K562 (cell line): ENCODE results near the gene CNOT1. TPM values are rescaled to one million over a fixed set of nuclear protein-coding genes. Genes with fewer than 3 reads are reported as not detected.

ENCODE experiments used
- CHD1 ChIP-seq: fragments of 200-600 bp; sonication (generic); IDR thresholded peaks from one replicate; pipeline ENCODE4 v1.6.1; 2012; ENCODE audit warnings: mild to moderate bottlenecking, moderate library complexity, low read length, inconsistent platforms
- EP300 ChIP-seq: IDR thresholded peaks from 2 replicates; pipeline ENCODE4 v1.6.1; 2012; ENCODE audit warnings: low read length, improper control_type of control experiment
- HMG20B ChIP-seq: fragments of 250-450 bp; sonication (Bioruptor Pico); IDR thresholded peaks from 2 replicates; pipeline ENCODE4 v1.5.0; 2021; ENCODE audit warnings: mild to moderate bottlenecking
- ID3 ChIP-seq, 2 experiments: fragments of 250-450 bp in 1 of 2; fragments of 450-650 bp in 1 of 2; sonication (Bioruptor Pico) in 1 of 2; IDR thresholded peaks; 2 replicates each; pipeline versions ENCODE4 v1.6.1 to v1.8.0; 2016 to 2021; ENCODE audit warnings: mild to moderate bottlenecking in 2 of 2, moderate library complexity in 2 of 2, missing compliant biosample characterization in 1 of 2, missing genetic modification characterization in 1 of 2
- IRF1 ChIP-seq: sonication (generic); formaldehyde crosslinking; IDR thresholded peaks from 2 replicates; pipeline ENCODE4 v1.8.0; 2022; ENCODE audit warnings: missing genetic modification reagents, mild to moderate bottlenecking, borderline replicate concordance
- KHSRP ChIP-seq: fragments of 450-650 bp; IDR thresholded peaks from 2 replicates; pipeline ENCODE4 v1.6.1; 2017
- MEIS2 ChIP-seq: fragments of 450-650 bp; IDR thresholded peaks from 2 replicates; pipeline ENCODE4 v1.6.1; 2014; ENCODE audit warnings: mild to moderate bottlenecking; ENCODE audit not compliant: partially characterized antibody
- NR2C2 ChIP-seq, 2 experiments: fragments of 200-800 bp in 1 of 2; sonication (Bioruptor generic) in 1 of 2; sonication (generic) in 1 of 2; formaldehyde crosslinking in 1 of 2; IDR thresholded peaks; 2 replicates each; pipeline versions ENCODE4 v1.6.1 to v1.8.0; 2016 to 2022; ENCODE audit warnings: mild to moderate bottlenecking in 1 of 2, missing compliant biosample characterization in 1 of 2, missing genetic modification characterization in 1 of 2, missing genetic modification reagents in 1 of 2
- POLR2AphosphoS5 ChIP-seq: IDR thresholded peaks from 2 replicates; pipeline ENCODE4 v1.6.1; 2011; ENCODE audit warnings: mild to moderate bottlenecking, low read depth, low read length, moderate library complexity; ENCODE audit not compliant: control insufficient read depth, insufficient read depth
- RREB1 ChIP-seq: fragments of 250-450 bp; sonication (Bioruptor Pico); IDR thresholded peaks from 2 replicates; pipeline ENCODE4 v1.4.0; 2020
- SETDB1 ChIP-seq: IDR thresholded peaks from one replicate; pipeline ENCODE4 v1.6.1; 2012; ENCODE audit warnings: low read length, control low read depth, inconsistent platforms
- SNRNP70 ChIP-seq: fragments of 200-400 bp; formaldehyde crosslinking; optimal IDR thresholded peaks from 2 replicates; pipeline ENCODE3; 2017; ENCODE audit warnings: low read depth, low read length
- TAF7 ChIP-seq: fragments of 450-650 bp; IDR thresholded peaks from 2 replicates; pipeline ENCODE4 v1.6.1; 2016; ENCODE audit warnings: missing genetic modification characterization, missing compliant biosample characterization
- U2AF1 ChIP-seq: fragments of 200-400 bp; formaldehyde crosslinking; optimal IDR thresholded peaks from 2 replicates; pipeline ENCODE3; 2017; ENCODE audit warnings: mild to moderate bottlenecking, low read depth, low read length, moderate library complexity
- ZBTB9 ChIP-seq: fragments of 450-650 bp; formaldehyde crosslinking; IDR thresholded peaks from 2 replicates; pipeline ENCODE4 v1.4.0; 2020; ENCODE audit warnings: mild to moderate bottlenecking, moderate library complexity
- ZNF174 ChIP-seq: fragments of 250-450 bp; sonication (Bioruptor Pico); IDR thresholded peaks from 2 replicates; pipeline ENCODE4 v1.4.0; 2020; ENCODE audit warnings: mild to moderate bottlenecking
- ZNF197 ChIP-seq: fragments of 200-800 bp; sonication (Bioruptor generic); IDR thresholded peaks from 2 replicates; pipeline ENCODE4 v1.6.1; 2016; ENCODE audit warnings: low read depth, missing genetic modification characterization, missing compliant biosample characterization
- ZNF324 ChIP-seq: fragments of 250-450 bp; sonication (Bioruptor Pico); IDR thresholded peaks from 2 replicates; pipeline ENCODE4 v1.4.0; 2020; ENCODE audit warnings: mild to moderate bottlenecking
- ZNF408 ChIP-seq: fragments of 250-450 bp; sonication (Bioruptor Pico); IDR thresholded peaks from 2 replicates; pipeline ENCODE4 v1.4.0; 2020; ENCODE audit warnings: low read depth, mild to moderate bottlenecking, moderate library complexity
- polyA plus RNA-seq, 8 experiments: library from polyadenylated mRNA; depleted of rRNA in 4 of 8; stranded (reverse) in 5 of 8; unstranded in 3 of 8; fragments of >200 nt; fragmentation: Nextera tagmentation in 2 of 8; fragmentation: Illumina TruSeq in 1 of 8; extraction: Ambion mirVana in 2 of 8; extraction: Trizol in 1 of 8; gene quantifications; 2 replicates each; pipeline versions ENCODE4 v1.2.1 to v1.2.3, GENCODE V29; 2011 to 2014; ENCODE audit warnings: inconsistent platforms in 1 of 8, missing spikeins in 1 of 8
- total RNA-seq, 7 experiments: library from RNA; depleted of rRNA in 6 of 7; stranded (reverse); fragments of >200 nt in 6 of 7; fragmentation: Illumina TruSeq in 2 of 7; extraction: Trizol in 2 of 7; gene quantifications; 2 replicates each; pipeline versions ENCODE4 v1.2.1 to v1.2.3, GENCODE V29; 2011 to 2021; ENCODE audit warnings: low replicate concordance in 1 of 7

Gene CNOT1
- total and polyA plus RNA-seq, 9 of the 15 experiments (the other 6 are each of a cell fraction or from before 2014, with no cell fraction given): 110 to 270 (median 220) TPM

DNA sequence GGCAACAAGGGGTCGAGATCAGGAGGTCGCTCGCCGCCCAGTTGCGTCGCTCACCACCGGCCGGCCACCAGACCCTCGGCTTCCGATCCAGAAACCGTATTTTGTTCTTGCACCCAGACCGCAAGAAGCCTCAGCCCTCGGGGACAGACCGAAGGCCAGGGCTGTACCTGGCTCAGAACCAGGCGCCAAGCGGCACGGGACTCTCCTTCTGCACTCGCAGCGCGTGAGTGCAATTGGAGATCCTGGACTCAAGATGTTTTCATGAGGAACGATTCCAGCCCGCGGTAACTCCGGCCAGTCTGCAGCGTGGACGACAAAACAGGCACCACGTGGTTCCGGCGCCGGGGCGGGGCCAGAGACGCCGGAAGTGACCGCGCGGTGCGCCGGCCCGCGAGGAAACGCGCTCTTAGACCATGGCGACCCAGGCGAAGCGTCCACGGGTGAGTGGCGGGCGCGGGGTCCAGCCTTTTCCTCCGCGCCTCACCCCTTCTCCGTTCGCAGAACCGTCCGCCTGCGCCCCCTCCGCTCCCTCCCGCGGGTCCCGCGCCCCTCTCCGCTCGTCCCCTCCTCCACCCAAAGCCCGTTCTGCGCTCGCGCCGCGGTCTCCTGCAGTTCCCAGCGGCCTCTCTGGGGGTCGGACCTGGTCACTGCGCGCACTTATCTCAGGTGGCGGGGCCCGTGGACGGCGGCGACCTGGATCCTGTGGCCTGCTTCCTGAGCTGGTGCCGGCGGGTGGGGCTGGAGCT is 114.3 kb downstream of the CNOT1 start, which contains the start of gene SETD6 (continued):
- TF ChIP-seq RREB1 (CRISPR knock-in tag) (no peak), ID3 (CRISPR knock-in tag; IDR thresholded peaks at IDR 0.05) (no peak), ID3 (tag; IDR thresholded peaks at IDR 0.05) (no peak), MEIS2 (no peak), EP300 (no peak), IRF1 (CRISPR knock-in tag) (no peak), SETDB1 (no peak), ZNF408 (no peak), POLR2AphosphoS5 (peak; percentile 48; the same call in 1 of the 2 replicates), ZBTB9 (CRISPR knock-in tag) (0 out of 2 replicates have a peak, but pooled peaks have one; percentile 71), NR2C2 (CRISPR knock-in tag; IDR thresholded peaks at IDR 0.05) (0 out of 2 replicates have a peak, but pooled peaks have one; percentile 41), NR2C2 (tag; IDR thresholded peaks at IDR 0.05) (no peak; the same call in 1 of the 2 replicates), U2AF1 (peak; percentile 93), ZNF174 (CRISPR knock-in tag) (no peak), ZNF324 (no peak), ZNF197 (CRISPR knock-in tag) (no peak), TAF7 (tag) (peak; percentile 37; the same call in 1 of the 2 replicates), SNRNP70 (no peak), KHSRP (no peak), CHD1 (peak; percentile 55), HMG20B (CRISPR knock-in tag) (no peak)
